ENCODE data around the gene CCDC174. TPM values are rescaled to one million over a fixed set of nuclear protein-coding genes. Genes with fewer than 3 reads are reported as not detected.
A peak's percentile ranks its signal among the peaks of the same experiment; 100 is the strongest.

CCDC174 gene
- total and polyA plus RNA-seq, 11 donors: 8.7 to 16.1 (median 11.7) TPM

- no peak for DNase-seq
- Histone ChIP-seq H3K27me3 (no peaks in the 10 kb centered on the region), H3K4me1 (no peaks in the 10 kb centered on the region), H3K4me3 (no peak overlapping the region), H3K36me3 (peaks cover 0 to 11% (median 0%) of the 10 kb centered on the region in 9 donors), H3K27ac (no peak overlapping the region), H3K9me3 (peaks cover 0 to 9% (median 0%) of the 10 kb centered on the region in 12 donors)
- TF ChIP-seq, protein P1, sequence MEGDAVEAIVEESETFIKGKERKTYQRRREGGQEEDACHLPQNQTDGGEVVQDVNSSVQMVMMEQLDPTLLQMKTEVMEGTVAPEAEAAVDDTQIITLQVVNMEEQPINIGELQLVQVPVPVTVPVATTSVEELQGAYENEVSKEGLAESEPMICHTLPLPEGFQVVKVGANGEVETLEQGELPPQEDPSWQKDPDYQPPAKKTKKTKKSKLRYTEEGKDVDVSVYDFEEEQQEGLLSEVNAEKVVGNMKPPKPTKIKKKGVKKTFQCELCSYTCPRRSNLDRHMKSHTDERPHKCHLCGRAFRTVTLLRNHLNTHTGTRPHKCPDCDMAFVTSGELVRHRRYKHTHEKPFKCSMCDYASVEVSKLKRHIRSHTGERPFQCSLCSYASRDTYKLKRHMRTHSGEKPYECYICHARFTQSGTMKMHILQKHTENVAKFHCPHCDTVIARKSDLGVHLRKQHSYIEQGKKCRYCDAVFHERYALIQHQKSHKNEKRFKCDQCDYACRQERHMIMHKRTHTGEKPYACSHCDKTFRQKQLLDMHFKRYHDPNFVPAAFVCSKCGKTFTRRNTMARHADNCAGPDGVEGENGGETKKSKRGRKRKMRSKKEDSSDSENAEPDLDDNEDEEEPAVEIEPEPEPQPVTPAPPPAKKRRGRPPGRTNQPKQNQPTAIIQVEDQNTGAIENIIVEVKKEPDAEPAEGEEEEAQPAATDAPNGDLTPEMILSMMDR (IDR thresholded peaks at IDR 0.05): peak in 2 of 12 donors; percentile 15 to 17
- no peak for TF ChIP-seq POLR2A (IDR thresholded peaks at IDR 0.05)
- ATAC-seq: peak in 1 of 4 donors; percentile 13
- intact Hi-C loops (cut with DNase I): loop anchor here in 2 of 10 donors (5.0 kb wide), 2 partner anchors 99 to 244 kb away; no protein-coding TSS in a partner anchor
- 65 to 73% (median 68%) methylated on average over 7 of the region's 7 CpGs for WGBS, 4 donors
These were observed 26.5 kb downstream of the CCDC174 start for GRCh38 chr3:14678015-14678503.

DNA sequence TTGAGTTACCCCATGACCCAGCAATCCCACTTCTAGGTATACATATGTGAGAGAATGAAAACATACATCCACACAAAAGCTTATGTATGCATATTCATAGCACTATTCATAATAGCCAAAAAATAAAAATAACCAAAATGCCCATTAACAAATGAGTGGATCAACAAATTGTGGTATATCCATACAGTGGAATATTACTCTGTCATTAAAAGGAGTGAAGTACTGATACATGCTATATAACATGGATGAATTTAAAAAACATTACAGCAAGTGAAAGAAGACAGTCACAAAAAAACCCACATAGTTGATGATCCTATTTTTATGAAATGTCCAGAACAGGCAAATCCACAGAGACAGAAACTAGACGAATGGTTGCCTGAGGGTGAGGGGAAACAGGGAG is 28.6 kb downstream of the CCDC174 start:
- Histone ChIP-seq H3K27ac (no peak overlapping the region), H3K27me3 (no peaks in the 10 kb centered on the region), H3K9me3 (peaks cover 0 to 9% (median 0%) of the 10 kb centered on the region in 12 donors), H3K36me3 (peaks cover 0 to 5% (median 0%) of the 10 kb centered on the region in 9 donors), H3K4me3 (no peak overlapping the region), H3K4me1 (no peaks in the 10 kb centered on the region)
- intact Hi-C loops (cut with DNase I): loop anchor here in 2 of 10 donors (5.0 kb wide), 2 partner anchors 92 to 102 kb away; no protein-coding TSS in a partner anchor
- WGBS, 4 donors: 77 to 83% (median 80%) methylated on average over 1 of the region's 1 CpG
- TF ChIP-seq POLR2A (IDR thresholded peaks at IDR 0.05): no peak
- TF ChIP-seq, protein P1 (IDR thresholded peaks at IDR 0.05): no peak
- ATAC-seq: no peak
- DNase-seq: no peak

- H3K4me1 ChIP-seq: no peaks in the 10 kb centered on the region
- peaks cover 0 to 9% (median 0%) of the 10 kb centered on the region in 12 donors for H3K9me3 ChIP-seq
- no peak for TF ChIP-seq POLR2A (IDR thresholded peaks at IDR 0.05)
- TF ChIP-seq, protein P1 (IDR thresholded peaks at IDR 0.05): no peak
- DNase-seq (no peak), ATAC-seq (no peak)
- intact Hi-C loops (cut with DNase I): loop anchor here in 2 of 10 donors (5.0 kb wide), 2 partner anchors 92 to 102 kb away; no protein-coding TSS in a partner anchor
- H3K27me3 ChIP-seq: no peaks in the 10 kb centered on the region
- H3K27ac ChIP-seq: no peak overlapping the region
- 32 to 61% (median 42%) methylated on average over 2 of the region's 2 CpGs for WGBS, 4 donors
- H3K4me3 ChIP-seq: no peak overlapping the region
- H3K36me3 ChIP-seq: peaks cover 0 to 5% (median 0%) of the 10 kb centered on the region in 9 donors
These were observed 29.2 kb downstream of the CCDC174 start for GRCh38 chr3:14680716-14681115.

GRCh38 chr3:14684447-14684846 is 32.9 kb downstream of the CCDC174 start:
- ATAC-seq (no peak), DNase-seq (no peak)
- no peaks in the 10 kb centered on the region for H3K27me3 ChIP-seq
- intact Hi-C loops (cut with DNase I): loop anchor here in 2 of 10 donors (5.0 kb wide), 2 partner anchors 88 to 98 kb away; no protein-coding TSS in a partner anchor
- no peak overlapping the region for H3K27ac ChIP-seq
- 93 to 96% (median 95%) methylated on average over 4 of the region's 4 CpGs for WGBS, 4 donors
- H3K9me3 ChIP-seq: peaks cover 0 to 9% (median 0%) of the 10 kb centered on the region in 12 donors
- H3K4me3 ChIP-seq: no peak overlapping the region
- no peaks in the 10 kb centered on the region for H3K36me3 ChIP-seq
- TF ChIP-seq POLR2A (IDR thresholded peaks at IDR 0.05): no peak
- TF ChIP-seq, protein P1 (IDR thresholded peaks at IDR 0.05): no peak
- peaks cover 0 to 2% (median 0%) of the 10 kb centered on the region in 12 donors for H3K4me1 ChIP-seq

All from heart left ventricle (tissue), 16 donors.